ENCODE measurements around the gene CCL24. TPM values are rescaled to one million over a fixed set of nuclear protein-coding genes. Genes with fewer than 3 reads are reported as not detected.
"Not testable (repeated sequence)": the region's sequence is repeated elsewhere in the genome, so short reads cannot be mapped to it uniquely, and the experiment has no call there.

CCL24 gene
- total RNA-seq, 1 experiment from 2014 or later: 0.45 TPM

DNA sequence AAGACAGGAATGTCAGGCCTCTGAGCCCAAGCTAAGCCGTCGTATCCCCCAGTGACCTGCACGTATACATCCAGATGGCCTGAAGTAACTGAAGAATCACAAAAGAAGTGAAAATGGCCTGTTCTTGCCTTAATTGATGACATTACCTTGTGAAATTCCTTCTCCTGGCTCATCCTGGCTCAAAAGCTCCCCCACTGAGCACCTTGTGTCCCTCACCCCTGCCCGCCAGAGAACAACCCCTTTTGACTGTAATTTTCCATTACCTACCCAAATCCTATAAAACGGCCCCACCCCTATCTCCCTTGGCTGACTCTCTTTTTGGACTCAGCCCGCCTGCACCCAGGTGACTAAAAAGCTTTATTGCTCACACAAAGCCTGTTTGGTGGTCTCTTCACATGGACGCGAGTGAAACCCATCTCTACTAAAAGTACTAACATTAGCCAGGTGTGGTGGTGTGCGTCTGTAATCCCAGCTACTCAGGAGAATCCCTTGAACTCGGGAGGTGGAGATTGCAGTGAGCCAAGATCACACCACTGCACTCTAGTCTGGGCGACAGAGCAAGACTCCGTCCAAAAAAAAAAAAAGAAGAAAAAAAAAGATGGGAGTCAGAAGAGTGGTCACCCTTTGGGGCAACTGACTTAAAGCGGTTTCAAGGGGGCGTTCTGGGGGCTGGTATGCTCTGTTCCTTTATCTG lies 25.3 kb downstream of the CCL24 start:
- H3K4me3 ChIP-seq; H3K36me3 ChIP-seq; H3K27me3 ChIP-seq (replicated peaks); DNase-seq (ENCODE audit: low read depth in 1 of 2, low spot score in 2 of 2); H3K9me3 ChIP-seq (replicated peaks); H3K27ac ChIP-seq: not testable (repeated sequence)
- H3K4me1 ChIP-seq (replicated peaks): peaks cover 11% of the 10 kb centered on the region

DNA sequence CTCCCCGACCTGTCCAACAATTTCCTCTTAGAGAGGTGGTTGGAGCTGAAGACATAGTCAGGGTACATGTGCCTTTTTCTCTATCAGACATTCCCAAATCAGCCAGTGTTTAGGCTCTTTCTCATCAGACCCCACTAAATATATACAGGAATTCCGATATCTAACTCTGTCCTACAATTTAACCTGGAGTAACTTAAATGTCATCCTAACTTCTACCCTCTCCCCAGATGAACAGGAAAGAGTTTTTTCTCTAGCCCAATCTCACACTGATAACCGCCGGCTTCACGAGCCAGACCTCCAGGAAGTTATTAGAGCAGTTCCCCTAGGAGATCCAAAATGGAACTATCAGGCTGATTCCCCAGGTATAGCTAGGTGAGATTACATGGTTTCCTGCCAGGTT lies 30.5 kb downstream of the CCL24 start:
- not testable (repeated sequence) for H3K36me3 ChIP-seq; DNase-seq (ENCODE audit: low read depth in 1 of 2, low spot score in 2 of 2)
- peaks cover 17% of the 10 kb centered on the region for H3K4me1 ChIP-seq (replicated peaks)

DNA sequence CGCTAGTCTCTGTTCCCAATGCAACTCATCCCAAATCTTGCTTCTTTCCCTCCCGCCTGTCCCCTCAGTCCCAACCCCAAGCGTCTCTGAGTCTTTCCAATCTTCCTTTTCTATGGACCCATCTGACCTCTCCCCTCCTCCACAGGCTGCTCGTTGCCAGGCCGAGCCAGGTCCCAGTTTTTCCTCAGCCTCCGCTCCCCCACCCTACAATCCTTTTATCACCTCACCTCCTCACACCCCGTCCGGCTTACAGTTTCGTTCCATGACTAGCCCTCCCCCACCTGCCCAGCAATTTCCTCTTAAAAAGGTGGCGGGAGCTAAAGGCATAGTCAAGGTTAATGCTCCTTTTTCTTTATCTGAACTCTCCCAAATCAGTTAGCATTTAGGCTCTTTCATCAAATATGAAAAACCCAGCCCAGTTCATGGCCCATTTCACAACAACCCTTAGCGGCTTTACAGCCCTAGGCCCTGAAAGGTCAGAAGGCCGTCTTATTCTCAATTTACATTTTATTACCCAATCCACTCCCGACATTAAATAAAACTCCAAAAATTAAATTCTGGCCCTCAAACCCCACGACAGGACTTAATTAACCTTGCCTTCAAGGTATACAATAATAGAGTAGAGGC lies 32.8 kb downstream of the CCL24 start:
- not testable (repeated sequence) for H3K27ac ChIP-seq; DNase-seq (ENCODE audit: low read depth in 1 of 2, low spot score in 2 of 2); H3K27me3 ChIP-seq (replicated peaks); H3K9me3 ChIP-seq (replicated peaks); H3K4me3 ChIP-seq; H3K36me3 ChIP-seq
- H3K4me1 ChIP-seq (replicated peaks): peaks cover 30% of the 10 kb centered on the region

More for the DNA sequence above, 30.5 kb downstream of the CCL24 start:
- not testable (repeated sequence) for H3K9me3 ChIP-seq (replicated peaks); H3K4me3 ChIP-seq; H3K27ac ChIP-seq; H3K27me3 ChIP-seq (replicated peaks)

GRCh38 chr7:75779516-75779915 lies 34.1 kb downstream of the CCL24 start:
- peak; percentile 49 to 74 for DNase-seq (ENCODE audit: low read depth in 1 of 2, low spot score in 2 of 2)
- H3K36me3 ChIP-seq; H3K9me3 ChIP-seq (replicated peaks); H3K27me3 ChIP-seq (replicated peaks); H3K4me3 ChIP-seq: not testable (repeated sequence)
- peak overlapping the region; percentile 48; the same call in 1 of the 2 replicates for H3K27ac ChIP-seq
- peaks cover 34% of the 10 kb centered on the region for H3K4me1 ChIP-seq (replicated peaks)

- not testable (repeated sequence) for DNase-seq (ENCODE audit: low read depth in 1 of 2, low spot score in 2 of 2); H3K27me3 ChIP-seq (replicated peaks); H3K36me3 ChIP-seq; H3K4me3 ChIP-seq; H3K9me3 ChIP-seq (replicated peaks)
- peak overlapping the region; percentile 48; the same call in 1 of the 2 replicates for H3K27ac ChIP-seq
- H3K4me1 ChIP-seq (replicated peaks): peaks cover 38% of the 10 kb centered on the region
These were observed 34.6 kb downstream of the CCL24 start for GRCh38 chr7:75779035-75779434.

DNA sequence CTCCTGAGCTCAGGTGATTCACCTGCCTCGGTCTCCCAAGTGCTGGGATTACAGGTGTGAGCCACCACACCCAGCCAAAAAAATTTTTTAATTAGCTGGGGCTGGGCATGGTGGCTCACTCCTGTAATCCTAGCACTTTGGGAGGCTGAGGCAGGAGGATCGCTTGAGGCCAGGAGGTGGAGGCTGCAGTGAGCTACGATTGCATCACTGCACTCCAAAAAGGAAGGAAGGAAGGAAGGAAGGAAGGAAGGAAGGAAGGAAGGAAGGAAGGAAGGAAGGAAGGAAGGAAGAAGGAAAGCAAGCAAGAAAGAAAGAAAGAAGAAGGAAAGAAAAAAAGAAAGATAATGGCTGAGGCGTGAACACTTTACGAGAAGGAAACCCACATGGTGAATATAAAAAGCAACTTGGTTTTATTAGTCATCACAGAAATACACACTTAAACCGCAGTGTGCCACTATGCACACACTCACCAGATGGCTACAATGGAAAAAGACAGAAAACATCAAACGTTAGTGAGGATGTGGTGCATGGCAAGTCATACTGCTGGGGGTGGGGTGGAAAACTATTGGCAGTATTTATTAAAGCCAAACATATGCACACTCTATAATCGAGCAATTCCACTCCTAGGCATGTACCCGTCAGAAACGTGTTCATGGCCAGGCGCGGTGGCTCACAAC lies 37.2 kb downstream of the CCL24 start:
- Histone ChIP-seq H3K4me3 (no peak overlapping the region), H3K4me1 (replicated peaks) (peaks cover 64% of the 10 kb centered on the region), H3K9me3 (replicated peaks) (no peaks in the 10 kb centered on the region), H3K27ac (0 out of 2 replicates have a peak overlapping the region, but pooled peaks have one; percentile 5), H3K36me3 (no peaks in the 10 kb centered on the region), H3K27me3 (replicated peaks) (no peaks in the 10 kb centered on the region)
- peak; percentile 72 to 85 for DNase-seq (ENCODE audit: low read depth in 1 of 2, low spot score in 2 of 2)

DNA sequence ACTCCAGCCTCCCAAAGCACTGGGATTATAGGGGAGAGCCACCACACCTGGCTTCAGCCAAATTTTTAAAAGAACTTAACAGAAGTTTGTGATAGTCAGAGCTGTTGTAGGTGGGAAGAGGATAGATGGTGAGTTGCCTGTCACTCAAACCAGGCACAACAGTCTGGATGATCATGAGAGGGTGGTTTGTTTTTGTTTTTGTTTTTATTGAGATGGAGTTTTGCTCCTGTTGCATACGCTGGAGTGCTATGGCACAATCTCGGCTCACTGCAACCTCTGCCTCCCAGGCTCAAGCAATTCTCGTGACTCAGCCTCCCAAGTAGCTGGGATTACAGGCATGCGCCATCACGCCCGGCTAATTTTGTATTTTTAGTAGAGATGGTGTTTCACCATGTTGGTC lies 39.6 kb downstream of the CCL24 start:
- Histone ChIP-seq H3K27ac (0 out of 2 replicates have a peak overlapping the region, but pooled peaks have one; percentile 22), H3K4me1 (replicated peaks) (peaks cover 64% of the 10 kb centered on the region)
- H3K4me3 ChIP-seq; DNase-seq (ENCODE audit: low read depth in 1 of 2, low spot score in 2 of 2); H3K36me3 ChIP-seq; H3K9me3 ChIP-seq (replicated peaks); H3K27me3 ChIP-seq (replicated peaks): not testable (repeated sequence)

GRCh38 chr7:75772081-75773077 lies 41.2 kb downstream of the CCL24 start, which contains the start of gene CCL26:
Gene CCL26, minus strand, starts transcription at chr7:75772211. Its CDS starts 35 bp downstream, at chr7:75772176.
- H3K36me3 ChIP-seq: no peaks in the 10 kb centered on the region
- H3K27me3 ChIP-seq (replicated peaks): no peaks in the 10 kb centered on the region

GRCh38 chr7:75771224-75771623 lies 42.4 kb downstream of the CCL24 start:
- Histone ChIP-seq H3K27ac (peak overlapping the region; percentile 82), H3K36me3 (no peaks in the 10 kb centered on the region), H3K9me3 (replicated peaks) (no peaks in the 10 kb centered on the region), H3K27me3 (replicated peaks) (no peaks in the 10 kb centered on the region), H3K4me1 (replicated peaks) (peaks cover 50% of the 10 kb centered on the region), H3K4me3 (no peak overlapping the region)
- peak; percentile 47 to 56 for DNase-seq (ENCODE audit: low read depth in 1 of 2, low spot score in 2 of 2)

More at GRCh38 chr7:75772081-75773077, 41.2 kb downstream of the CCL24 start, which contains the start of gene CCL26:
- H3K27ac ChIP-seq: peak within 1 kb of the TSS; percentile 82
- peaks cover 59% of the 10 kb centered on the region for H3K4me1 ChIP-seq (replicated peaks)
- peak; percentile 95 to 96 for DNase-seq (ENCODE audit: low read depth in 1 of 2, low spot score in 2 of 2)
- H3K4me3 ChIP-seq: no peak within 1 kb of the TSS
- no peaks in the 10 kb centered on the region for H3K9me3 ChIP-seq (replicated peaks)

DNA sequence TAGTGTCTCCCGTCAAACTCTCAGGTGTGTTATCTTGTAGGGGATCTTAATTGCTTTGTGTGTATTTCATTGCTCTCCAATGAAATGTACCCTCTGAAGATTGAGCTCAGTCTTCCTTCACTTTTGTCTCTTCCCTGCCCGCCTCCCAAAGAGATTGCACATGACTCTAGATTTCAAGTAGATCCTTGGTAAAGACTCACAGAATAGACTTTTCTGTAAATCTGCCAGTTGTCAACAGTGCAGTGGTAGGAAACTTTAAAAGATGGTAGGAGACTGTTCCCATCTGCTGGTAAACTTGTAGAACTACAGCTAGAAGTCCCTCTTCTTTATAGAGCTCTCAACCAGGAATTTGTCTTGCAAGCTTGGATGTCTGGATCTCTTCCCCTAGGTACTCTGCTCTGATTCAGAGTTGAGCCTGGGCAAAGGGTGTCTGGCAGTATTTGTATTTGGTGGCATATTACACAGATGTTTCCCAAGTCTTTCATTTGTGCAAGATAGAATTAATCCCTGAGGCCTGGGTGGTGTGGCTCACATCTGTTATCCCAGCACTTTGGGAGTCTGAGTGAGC lies 51.2 kb downstream of the CCL24 start:
- Histone ChIP-seq H3K4me3 (no peak overlapping the region), H3K4me1 (replicated peaks) (no peaks in the 10 kb centered on the region), H3K36me3 (no peaks in the 10 kb centered on the region), H3K9me3 (replicated peaks) (no peaks in the 10 kb centered on the region), H3K27ac (no peak overlapping the region), H3K27me3 (replicated peaks) (no peaks in the 10 kb centered on the region)
- DNase-seq (ENCODE audit: low read depth in 1 of 2, low spot score in 2 of 2): peak in 1 of 2 experiments; percentile 50

DNA sequence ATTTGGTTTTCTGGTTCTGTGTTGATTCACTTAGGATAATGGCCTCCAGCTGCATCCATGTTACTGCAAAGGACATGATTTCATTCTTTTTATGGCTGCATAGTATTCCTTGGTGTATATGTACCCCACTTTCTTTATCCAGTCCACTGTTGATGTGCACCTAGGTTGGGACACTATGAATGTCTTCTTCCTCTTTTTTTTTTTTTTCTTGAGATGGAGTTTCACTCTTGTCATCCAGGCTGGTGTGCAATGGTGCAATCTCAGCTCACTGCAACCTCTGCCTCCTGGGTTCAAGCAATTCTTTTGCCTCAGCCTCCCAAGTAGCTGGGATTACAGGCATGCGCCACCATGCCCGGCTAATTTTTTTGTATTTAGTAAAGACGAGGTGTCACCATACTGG lies 51.8 kb downstream of the CCL24 start:
- not testable (repeated sequence) for H3K27me3 ChIP-seq (replicated peaks); H3K36me3 ChIP-seq; DNase-seq (ENCODE audit: low read depth in 1 of 2, low spot score in 2 of 2); H3K4me1 ChIP-seq (replicated peaks); H3K27ac ChIP-seq; H3K9me3 ChIP-seq (replicated peaks); H3K4me3 ChIP-seq
